ENCODE results near the gene ABAT.

GRCh38 chr16:8678068-8678927 lies 3.9 kb downstream of the ABAT start:
- TF ChIP-seq CTCF (IDR thresholded peaks at IDR 0.05) = no peak
- TF ChIP-seq POLR2A (IDR thresholded peaks at IDR 0.05) = no peak

Data from Peyer's patch (tissue), 4 donors.